ENCODE measurements around the gene TMEM38A.
"Not testable (repeated sequence)": the region's sequence is repeated elsewhere in the genome, so short reads cannot be mapped to it uniquely, and the experiment has no call there.

The TMEM38A gene

DNA sequence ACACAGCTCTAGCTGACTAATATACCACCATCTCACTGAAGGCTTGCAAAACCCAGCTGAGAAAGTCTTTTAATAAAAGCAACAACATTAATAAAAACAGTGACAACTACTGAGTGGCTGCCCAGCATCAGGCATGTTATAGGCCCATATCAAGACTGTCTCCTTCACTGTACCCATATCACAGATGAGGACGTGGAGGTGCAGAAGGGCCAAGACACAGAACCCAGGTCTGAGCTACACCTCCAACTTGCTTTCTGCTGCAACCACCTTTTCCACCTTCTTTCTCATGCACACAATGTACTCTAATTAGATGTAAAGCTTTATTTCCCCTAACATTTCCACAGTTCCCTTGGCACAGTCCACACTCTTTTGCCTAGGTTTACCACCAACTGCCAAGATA, 22.3 kb upstream of the TMEM38A start:
- DNase-seq, result no peak

DNA sequence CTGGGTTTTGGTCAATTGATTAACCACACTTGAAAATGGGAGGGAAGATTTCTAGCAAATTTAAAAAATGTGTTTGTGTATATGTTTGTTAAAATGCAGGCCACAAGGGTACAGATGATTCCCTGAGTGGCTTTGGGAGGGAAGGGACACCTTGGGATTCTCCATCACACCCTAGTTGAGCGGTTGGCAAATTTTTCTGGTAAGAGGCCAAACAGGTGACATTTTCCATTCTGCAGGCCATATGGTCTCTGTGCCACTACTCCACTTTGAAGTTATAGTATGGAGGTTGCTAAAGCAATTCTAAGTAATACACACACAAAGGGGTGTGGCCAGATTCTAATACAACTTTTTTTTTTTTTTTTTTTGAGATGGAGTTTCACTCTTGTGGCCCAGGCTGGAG, 20.0 kb upstream of the TMEM38A start:
- DNase-seq, result no peak

DNA sequence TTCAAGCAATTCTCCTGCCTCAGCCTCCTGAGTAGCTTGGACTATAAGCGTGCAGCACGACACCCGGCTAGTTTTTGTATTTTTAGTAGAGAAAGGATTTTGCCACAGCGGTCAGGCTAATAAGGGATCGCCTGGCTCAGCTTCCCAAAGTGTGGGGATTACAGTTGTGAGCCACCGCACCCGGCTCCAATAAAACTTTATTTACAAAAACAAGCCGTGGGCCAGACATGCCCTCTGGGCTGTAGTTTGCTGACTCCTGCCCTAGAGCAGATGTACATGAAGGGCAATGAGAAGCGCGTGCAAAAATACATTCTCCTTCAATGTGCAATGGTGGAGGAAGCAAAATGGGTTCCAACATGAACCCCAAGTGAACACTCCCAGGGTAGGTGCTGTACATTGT, 19.2 kb upstream of the TMEM38A start:
- no peak for DNase-seq

DNA sequence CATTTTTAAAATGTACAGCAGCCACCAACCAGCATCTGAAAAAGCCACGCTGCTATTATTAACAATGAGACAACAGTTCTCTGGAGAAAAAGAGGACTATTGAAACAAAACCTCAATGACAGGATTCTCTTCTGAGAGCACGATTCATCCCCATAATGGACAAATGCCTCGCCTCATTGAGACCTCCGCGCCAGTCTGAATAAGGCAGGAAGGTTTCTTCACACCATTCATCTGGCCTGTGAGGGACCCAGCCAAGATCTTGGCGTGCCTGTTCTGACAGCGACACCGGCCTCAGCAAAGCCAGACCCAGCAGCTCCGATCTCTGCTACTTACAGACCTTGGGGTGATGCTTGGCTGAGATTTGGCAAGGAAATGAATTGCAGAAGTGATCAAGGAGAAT, 15.8 kb upstream of the TMEM38A start:
- DNase-seq, result no peak

DNA sequence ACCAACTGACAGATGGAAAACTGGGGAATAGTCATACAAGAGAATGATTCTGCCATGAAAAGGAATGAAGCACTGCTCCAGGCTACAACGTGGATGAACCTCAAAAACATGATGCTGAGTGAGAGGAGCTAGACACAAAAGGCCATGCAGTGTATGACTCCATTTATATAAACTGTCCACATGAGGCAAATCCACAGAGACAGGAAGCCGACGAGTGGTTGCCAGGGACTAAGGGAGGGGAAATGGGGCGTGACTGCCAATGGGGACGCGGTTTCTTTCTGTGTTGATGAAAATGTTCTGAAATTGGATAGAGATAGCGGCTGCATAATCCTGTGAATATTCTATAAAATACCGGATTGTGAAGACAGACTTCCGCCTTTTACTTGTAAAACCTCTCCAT, 11.2 kb upstream of the TMEM38A start:
- DNase-seq, result no peak

DNA sequence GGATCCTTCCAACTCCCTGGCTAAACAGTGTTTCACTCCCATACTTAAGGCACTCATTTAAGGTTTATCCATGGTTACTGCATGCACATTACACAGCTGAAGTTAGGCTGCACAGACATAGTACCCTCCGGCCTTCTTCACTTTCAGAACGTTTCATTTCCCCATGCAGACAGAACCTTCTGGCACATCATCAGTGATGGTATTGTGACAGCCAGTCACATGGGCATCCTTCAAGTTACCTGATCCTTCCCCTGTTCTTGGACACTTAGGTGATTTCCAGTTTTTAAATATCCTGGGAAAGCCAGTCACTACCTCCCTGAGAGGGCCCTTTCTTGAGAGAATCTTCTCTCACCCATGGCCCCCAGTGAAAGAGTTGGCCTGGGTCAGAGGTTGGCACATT, 10.1 kb upstream of the TMEM38A start:
- no peak for DNase-seq

DNA sequence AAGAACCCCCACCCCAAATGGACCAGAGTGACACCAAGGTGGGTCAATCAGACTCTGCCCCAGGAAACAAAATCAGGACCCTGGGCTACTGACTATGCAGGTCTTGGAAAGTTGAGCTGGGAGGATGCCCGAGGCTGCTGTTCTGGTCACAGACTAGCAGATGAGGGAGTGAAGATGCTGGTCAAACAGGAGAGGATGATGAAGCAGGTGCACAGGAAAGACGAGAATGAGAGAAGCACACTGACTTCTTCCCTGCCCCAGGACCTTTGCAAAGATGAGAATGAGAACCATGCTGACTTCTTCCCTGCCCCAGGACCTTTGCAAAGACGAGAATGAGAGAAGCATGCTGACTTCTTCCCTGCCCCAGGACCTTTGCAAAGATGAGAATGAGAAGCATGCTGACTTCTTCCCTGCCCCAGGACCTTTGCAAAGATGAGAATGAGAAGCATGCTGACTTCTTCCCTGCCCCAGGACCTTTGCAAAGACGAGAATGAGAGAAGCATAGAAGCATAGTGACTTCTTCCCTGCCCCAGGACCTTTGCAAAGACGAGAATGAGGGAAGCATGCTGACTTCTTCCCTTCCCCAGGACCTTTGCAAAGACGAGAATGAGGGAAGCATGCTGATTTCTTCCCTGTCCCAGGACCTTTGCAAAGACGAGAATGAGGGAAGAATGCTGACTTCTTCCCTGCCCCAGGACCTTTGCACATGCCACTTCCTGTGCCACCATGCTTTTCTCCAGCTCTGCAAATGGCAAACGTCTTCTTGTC, 9.3 kb upstream of the TMEM38A start:
- DNase-seq, result not testable (repeated sequence)

DNA sequence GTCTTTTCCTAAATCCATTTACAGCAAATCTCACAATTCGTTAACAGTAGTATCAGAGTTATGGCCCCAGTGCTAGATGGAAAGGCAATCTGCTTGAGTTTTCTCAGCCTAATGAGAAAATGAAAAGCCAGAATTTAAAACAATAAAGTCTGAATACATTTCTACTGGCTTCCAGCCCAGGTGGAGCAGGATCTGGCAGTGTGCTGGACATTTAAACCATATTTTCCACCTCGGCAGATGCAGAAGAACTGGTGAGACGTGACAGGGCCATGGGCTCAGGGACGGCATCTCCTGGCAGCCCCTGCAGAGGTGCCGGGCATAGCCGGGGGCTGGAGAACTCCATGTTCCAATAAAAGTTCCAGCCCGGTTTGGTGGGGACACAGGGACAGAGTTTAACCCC, 8.1 kb upstream of the TMEM38A start:
- DNase-seq, result no peak

DNA sequence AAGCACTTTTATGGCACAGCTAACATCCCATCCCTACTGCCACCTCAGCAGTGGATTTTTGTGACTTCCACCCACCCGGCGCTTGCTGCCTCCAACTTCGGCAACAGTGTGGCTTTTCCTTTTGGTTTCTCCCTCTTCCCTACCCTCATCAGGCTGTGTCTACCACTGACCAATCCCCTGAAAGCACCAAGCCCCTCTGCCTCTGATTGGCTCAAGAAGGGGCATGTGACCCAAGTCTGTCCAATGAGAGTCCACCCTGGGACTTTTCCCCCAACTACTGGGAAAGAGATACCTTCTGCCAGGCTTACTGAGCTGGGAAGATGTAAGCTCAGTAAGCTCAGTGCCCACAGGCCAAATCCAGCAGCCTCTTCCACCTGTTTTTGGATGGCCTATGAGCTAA, 6.8 kb upstream of the TMEM38A start:
- DNase-seq, result no peak

DNA sequence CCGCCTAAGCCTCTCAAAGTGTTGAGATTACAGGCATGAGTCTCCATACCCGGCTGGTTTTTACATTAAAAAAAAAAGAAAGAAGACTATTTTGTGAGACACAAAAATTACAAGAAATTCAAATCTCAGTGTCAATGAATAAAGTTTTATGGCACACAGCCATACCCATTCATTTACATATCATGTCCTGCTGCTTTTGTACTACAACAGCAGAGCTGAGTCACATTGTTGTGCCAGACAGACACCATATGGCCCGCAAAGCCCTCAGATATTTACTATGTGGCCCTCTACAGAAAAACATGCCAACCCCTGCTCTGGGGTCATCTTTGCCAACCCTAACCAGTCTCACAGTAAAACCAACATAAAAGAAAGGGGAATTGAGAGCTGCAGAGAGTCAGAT, 6.3 kb upstream of the TMEM38A start:
- no peak for DNase-seq

DNA sequence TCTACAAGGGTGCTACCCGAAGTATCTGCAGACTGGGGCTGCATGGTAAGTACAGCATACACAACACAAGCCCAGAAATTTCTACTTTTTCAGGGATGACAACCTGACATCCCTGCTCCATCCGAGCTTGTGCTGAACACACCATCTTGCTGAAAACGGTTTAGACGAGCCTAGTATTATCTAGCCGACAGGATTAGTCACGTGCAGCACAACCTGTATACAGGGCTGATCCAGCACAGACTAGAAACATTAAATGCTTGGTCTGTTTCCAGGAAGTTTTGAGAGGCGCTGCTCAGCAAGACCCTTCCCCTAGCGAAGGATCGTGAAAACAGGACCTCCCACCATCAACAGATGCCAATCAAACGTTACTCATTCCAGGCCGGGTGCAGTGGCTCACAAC, 5.2 kb upstream of the TMEM38A start:
- DNase-seq, result no peak

DNA sequence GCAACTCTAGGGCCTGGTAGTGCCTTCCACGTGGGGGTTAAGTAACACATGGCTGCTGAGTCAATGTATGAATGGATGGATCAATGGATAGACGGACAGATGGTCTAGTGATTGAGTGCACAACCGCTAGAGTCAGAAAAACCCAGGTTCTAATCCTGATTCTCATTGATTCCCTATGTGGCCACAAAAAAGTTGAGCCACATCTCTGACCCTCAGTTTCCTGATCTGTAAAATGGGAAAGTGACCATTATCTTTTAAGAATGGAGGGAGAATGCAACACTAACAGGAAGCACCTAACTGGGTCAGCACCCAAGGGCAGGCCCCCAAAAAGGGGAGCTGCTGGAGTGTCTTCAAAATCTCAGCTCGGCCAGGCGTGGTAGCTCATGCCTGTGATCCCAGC, 3.6 kb upstream of the TMEM38A start:
- no peak for DNase-seq

DNA sequence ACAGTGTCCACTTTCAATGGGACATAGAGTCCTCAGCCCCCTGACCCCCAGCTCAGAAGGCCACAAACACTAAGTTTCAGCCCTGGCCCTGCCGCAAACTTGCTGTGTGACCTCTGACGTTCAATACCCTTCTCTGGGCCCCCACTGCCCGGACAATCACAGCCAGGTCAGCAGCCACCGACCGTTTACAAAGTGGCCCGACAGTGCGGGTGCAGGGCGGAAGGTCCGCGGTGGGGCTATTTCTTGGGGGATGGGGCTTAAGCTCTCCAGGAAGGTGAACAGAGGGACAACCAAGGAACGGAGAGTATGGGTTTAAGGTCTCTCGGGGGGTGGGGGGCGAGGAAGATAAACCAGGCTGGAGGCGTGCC, 1.5 kb upstream of the TMEM38A start:
- no peak for DNase-seq

DNA sequence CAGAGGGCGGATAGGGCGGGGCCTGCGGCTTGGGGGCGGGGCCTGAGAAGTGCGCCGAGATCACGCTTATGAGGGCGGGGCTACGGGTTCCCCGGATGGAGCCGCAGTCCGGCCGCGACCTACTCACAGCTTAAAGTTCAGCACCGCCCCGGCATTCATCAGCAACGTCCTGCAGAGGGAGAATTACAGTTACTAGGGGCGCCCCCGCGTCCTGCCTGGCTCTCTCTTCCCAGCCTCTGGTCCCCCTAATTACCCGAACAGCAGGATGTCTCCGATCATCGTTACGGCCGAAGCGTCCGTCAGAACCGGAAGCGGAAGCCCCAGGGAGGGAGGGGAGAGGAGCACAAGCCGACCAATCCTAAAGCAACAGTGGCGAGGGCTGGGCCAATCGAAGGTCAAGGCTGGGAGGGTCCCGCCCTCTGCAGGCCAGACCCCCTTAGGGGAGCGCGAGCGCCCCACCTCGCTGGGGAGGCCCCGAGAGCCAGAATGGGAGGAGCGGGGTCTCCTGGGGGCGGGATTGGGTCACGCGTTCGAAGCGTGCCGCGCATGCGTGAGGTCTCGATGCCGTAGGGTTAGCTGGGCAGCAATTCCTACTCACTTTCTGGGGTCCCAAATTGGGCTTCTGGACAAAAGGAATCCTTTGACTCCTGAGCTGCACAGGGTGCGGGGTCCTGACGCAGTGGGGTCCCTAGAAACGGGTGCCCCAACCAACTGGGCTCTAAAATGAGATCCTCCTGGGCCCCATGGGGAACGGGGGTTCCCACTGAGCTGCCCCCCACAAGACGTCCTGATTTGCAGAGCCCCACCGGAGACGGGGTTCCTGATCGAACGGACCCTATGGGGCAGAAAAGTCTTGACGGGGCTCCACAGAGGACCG, 869 bp upstream of the TMEM38A start, which contains the start of gene SMIM7:
Gene SMIM7, minus strand, starts transcription at position 313 of the 877 bp plus-strand sequence. Its CDS starts 34 bp downstream, at position 279.
- peak; percentile 76 for DNase-seq

DNA sequence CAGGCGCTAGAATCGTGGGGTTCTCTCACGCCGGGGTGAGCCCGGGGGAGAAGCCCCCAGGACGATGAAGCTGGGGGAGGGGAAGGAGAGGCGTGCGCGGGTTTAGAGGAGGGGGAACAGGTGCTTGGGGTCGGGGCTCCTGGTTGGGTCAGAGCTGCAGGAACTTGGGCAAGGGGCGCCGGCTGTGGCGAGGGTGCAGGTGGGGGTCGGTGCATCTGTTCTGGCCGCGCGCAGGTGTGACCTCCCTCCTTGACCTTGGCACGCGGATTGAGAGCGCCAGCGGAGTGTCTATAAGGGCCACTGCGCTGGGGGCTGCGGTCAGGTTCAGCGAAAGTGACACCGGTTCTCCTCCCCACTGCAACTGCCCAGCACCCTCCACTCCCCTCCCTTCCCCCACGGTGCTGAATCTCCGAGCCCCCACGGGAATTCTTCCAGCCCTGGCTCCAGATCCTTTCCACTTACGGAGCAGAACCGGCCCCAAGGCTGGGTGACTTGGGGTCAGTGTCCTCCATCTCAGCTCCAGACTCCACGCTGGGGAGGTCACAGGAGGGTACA, 618 bp downstream of the TMEM38A start:
- no peak for DNase-seq

DNA sequence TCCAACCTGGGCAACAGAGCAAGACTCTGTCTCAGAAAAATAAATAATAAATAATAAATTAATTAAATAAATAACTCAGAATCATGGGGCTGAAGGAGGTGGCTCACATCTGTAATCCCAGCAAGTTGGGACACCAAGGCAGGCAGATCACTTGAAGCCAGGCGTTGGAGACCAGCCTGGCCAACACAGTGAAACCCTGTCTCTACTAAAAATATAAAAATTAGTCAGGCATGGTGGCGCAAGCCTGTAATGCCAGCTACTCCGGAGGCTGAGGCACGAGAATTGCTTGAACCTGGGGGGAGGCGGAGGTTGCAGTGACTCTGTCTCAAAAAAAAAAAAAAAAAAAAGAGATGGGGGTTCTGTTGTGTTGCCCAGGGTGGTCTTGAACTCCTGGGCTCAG, 7.2 kb downstream of the TMEM38A start:
- no peak for DNase-seq

DNA sequence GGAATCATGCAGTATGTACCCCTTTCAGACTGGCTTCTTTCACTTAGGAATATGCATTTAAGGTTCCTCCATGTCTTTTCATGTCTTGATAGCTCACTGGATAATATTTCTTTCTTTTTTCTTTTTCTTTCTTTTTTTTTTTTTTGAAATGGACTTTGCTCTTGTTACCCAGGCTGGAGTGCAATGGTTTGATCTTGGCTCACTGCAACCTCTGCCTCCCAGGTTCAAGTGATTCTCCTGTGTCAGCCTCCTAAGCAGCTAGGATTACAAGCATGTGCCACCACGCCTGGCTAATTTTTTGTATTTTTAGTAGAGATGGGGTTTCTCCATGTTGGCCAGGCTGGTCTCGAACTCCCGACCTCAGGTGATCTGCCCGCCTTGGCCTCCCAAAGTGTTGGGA, 7.8 kb downstream of the TMEM38A start:
- not testable (repeated sequence) for DNase-seq

DNA sequence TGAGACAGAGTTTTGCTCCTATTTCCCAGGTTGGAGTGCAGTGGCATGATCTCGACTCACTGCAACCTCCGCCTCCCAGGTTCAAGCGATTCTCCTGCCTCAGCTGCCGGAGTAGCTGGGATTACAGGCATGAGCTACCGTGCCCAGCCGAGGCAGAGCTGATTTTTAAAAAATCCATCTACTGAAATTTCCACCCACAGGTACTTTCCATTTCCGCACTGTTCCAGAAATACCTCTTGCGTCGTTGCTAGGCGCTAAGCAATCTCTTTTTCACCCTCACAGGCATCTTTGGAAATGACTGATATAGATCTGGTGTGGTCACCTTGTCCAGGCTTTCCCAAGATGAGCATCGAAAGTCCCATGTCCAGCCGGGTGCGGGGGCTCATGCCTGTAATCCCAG, 9.4 kb downstream of the TMEM38A start:
- DNase-seq, result no peak

DNA sequence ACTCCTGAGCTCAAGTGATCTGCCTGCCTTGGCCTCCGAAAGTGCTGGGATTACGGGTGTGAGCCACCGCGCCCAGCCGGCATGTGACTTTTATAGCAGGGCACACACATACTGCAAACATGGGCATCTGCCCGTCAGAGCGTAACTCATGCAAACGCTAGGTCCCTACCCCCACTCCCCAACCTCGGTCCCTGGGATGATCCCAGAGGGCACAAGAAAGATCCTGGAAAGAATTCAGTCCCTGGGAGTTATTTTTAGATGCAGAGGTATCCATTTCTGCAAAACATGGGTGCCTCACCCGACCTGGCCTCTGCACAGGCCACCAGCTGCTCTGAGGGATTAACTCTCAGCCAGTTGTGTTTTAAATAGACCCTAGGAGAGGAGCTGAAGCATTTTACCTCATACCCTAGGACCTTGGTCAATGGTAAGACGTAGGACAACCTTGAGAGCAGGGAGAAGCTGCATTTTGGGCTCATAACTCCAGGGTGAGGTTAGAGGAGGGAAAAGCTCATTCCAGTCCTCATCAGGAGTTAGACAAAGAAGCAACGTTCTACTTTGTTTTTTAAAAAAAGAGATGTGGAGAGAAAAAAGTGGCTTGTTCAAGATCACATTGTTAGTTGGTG, 10.8 kb downstream of the TMEM38A start:
- no peak for DNase-seq

DNA sequence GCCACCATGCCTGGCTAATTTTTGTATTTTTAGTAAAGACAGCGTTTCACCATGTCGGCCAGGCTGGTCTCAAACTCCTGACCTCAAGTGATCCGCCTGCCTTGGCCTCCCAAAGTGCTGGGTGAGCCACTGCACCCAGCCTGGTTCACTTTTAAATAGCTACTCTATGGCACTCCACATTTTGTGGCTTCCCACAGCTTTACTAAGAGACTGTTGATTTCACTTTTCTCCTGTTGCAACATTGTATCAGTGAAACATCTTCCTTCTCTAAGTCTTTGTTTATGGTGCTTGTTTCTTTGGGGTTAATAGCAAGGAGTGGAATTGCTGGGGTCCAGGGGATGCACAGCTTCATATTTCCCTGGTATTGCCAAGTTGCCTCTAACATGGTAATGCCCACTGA, 12.3 kb downstream of the TMEM38A start:
- no peak for DNase-seq

DNA sequence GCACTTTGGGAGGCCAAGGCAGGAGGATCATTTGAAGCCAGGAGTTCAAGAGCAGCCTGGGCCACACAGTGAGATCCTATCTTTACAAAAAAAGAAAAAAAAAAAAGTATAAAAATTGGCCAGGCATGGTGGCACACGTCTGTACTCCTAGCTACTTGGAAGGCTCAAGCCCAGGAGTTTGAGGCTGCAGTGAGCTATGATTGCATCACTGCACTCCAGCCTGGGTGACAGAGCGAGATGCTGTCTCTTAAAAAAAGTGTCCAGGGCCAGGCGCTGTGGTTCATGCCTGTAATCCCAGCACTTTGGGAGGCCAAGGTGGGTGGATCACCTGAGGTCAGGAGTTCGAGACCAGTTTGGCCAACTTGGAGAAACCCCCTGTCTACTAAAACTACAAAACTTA, 12.9 kb downstream of the TMEM38A start:
- DNase-seq, result not testable (repeated sequence)

DNA sequence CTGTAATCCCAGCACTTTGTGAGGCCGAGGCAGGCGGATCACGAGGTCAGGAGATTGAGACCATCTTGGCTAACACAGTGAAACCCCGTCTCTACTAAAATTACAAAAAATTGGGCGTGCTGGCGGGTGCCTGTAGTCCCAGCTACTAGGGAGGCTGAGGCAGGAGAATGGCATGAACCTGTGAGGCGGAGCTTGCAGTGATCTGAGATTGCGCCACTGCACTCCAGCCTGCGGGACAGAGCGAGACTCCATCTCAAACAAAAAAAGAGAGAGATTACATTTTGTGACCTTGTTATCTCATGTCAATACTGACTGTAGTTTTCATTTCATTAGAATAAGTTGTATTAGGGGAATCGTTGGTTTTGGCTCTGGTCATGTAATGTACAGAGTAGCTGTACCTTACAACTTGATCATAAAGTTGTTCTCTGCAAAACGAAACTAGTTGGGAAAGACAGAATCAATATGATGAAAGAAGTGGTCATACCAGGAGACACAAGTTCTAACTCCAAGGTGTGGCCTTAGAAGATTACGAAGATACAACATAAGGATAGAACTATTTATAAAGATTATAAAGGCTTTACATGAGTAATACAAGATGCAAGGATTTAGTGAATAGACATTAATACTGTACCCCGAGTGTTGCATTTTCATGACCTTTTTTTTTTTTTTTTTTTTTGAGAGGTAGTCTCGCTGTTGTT, 15.3 kb downstream of the TMEM38A start:
- no peak for DNase-seq

DNA sequence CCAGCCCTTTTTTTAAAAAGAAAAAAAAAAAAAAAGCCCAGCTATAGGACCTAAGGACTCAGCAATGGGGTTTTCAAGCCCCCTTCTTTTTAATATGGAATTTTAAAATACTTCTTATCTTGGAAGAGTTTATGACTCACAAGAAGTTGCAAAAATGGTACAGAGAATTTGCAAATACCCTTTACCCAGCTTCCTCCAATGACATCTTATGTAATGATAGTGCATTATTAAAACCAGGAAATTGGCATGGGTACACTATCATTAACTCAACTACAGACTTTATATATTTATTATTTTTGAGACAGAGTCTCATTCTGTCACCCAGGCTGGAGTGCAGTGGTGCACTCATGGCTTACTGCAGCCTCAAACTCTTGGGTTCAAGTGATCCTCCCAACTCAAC, 16.1 kb downstream of the TMEM38A start:
- no peak for DNase-seq
